HEK293 (cell line): ENCODE measurements around the gene SLC35F3.

Experiments
- CTCF ChIP-seq: fragments of 450-650 bp; formaldehyde crosslinking; IDR thresholded peaks from 2 replicates; pipeline ENCODE4 v1.5.1; 2016; ENCODE audit warnings: missing biosample characterization, missing genetic modification characterization
- GFI1B ChIP-seq: fragments of 450-650 bp; formaldehyde crosslinking; IDR thresholded peaks from 2 replicates; pipeline ENCODE4 v1.5.1; 2016; ENCODE audit warnings: missing biosample characterization, missing genetic modification characterization
- PRDM10 ChIP-seq: fragments of 450-650 bp; formaldehyde crosslinking; IDR thresholded peaks from 2 replicates; pipeline ENCODE4 v1.5.1; 2016; ENCODE audit warnings: missing biosample characterization, missing genetic modification characterization
- ZBTB10 ChIP-seq: fragments of 450-650 bp; formaldehyde crosslinking; IDR thresholded peaks from 2 replicates; pipeline ENCODE4 v1.5.1; 2016; ENCODE audit warnings: missing biosample characterization, missing genetic modification characterization
- ZBTB17 ChIP-seq: fragments of 450-650 bp; formaldehyde crosslinking; IDR thresholded peaks from 2 replicates; pipeline ENCODE4 v1.5.1; 2016; ENCODE audit warnings: missing biosample characterization, missing genetic modification characterization
- ZBTB20 ChIP-seq: fragments of 450-650 bp; formaldehyde crosslinking; IDR thresholded peaks from 2 replicates; pipeline ENCODE4 v1.5.1; 2016; ENCODE audit warnings: missing biosample characterization, missing genetic modification characterization
- ZFP3 ChIP-seq: fragments of 450-650 bp; formaldehyde crosslinking; IDR thresholded peaks from 2 replicates; pipeline ENCODE4 v1.5.1; 2016; ENCODE audit warnings: low read depth, missing biosample characterization, missing genetic modification characterization
- ZNF133 ChIP-seq: fragments of 450-650 bp; formaldehyde crosslinking; IDR thresholded peaks from 2 replicates; pipeline ENCODE4 v1.5.1; 2016; ENCODE audit warnings: missing biosample characterization, missing genetic modification characterization
- ZNF2 ChIP-seq: fragments of 450-650 bp; formaldehyde crosslinking; IDR thresholded peaks from 2 replicates; pipeline ENCODE4 v1.5.1; 2016; ENCODE audit warnings: missing biosample characterization, missing genetic modification characterization
- ZNF23 ChIP-seq: fragments of 450-650 bp; formaldehyde crosslinking; IDR thresholded peaks from 2 replicates; pipeline ENCODE4 v1.5.1; 2016; ENCODE audit warnings: missing biosample characterization, missing genetic modification characterization, borderline replicate concordance
- ZNF335 ChIP-seq: fragments of 450-650 bp; formaldehyde crosslinking; conservative IDR thresholded peaks from 2 replicates; pipeline ENCODE4 v1.5.1; 2016; ENCODE audit warnings: missing biosample characterization, missing genetic modification characterization
- ZNF423 ChIP-seq: fragments of 450-650 bp; formaldehyde crosslinking; IDR thresholded peaks from 2 replicates; pipeline ENCODE4 v1.5.1; 2016; ENCODE audit warnings: missing biosample characterization, missing genetic modification characterization
- ZNF473 ChIP-seq: fragments of 450-650 bp; formaldehyde crosslinking; IDR thresholded peaks from 2 replicates; pipeline ENCODE4 v1.5.1; 2017; ENCODE audit warnings: missing biosample characterization, missing genetic modification characterization
- ZNF521 ChIP-seq: fragments of 450-650 bp; formaldehyde crosslinking; IDR thresholded peaks from 2 replicates; pipeline ENCODE4 v1.5.1; 2017; ENCODE audit warnings: missing biosample characterization, mild to moderate bottlenecking, missing genetic modification characterization
- ZNF529 ChIP-seq: fragments of 450-650 bp; formaldehyde crosslinking; IDR thresholded peaks from 2 replicates; pipeline ENCODE4 v1.5.1; 2017; ENCODE audit warnings: missing genetic modification characterization, missing biosample characterization; ENCODE audit not compliant: insufficient replicate concordance
- ZNF610 ChIP-seq: fragments of 450-650 bp; formaldehyde crosslinking; IDR thresholded peaks from 2 replicates; pipeline ENCODE4 v1.5.1; 2016; ENCODE audit warnings: missing biosample characterization, missing genetic modification characterization, borderline replicate concordance
- ZNF660 ChIP-seq: fragments of 450-650 bp; IDR thresholded peaks from 2 replicates; pipeline ENCODE4 v1.5.1; 2018; ENCODE audit warnings: missing biosample characterization, mild to moderate bottlenecking, missing genetic modification characterization
- ZNF776 ChIP-seq: fragments of 450-650 bp; formaldehyde crosslinking; IDR thresholded peaks from 2 replicates; pipeline ENCODE4 v1.5.0; 2017; ENCODE audit warnings: missing biosample characterization, missing genetic modification characterization, borderline replicate concordance
- ZNF785 ChIP-seq: fragments of 450-650 bp; formaldehyde crosslinking; IDR thresholded peaks from 2 replicates; pipeline ENCODE4 v1.5.1; 2016; ENCODE audit warnings: missing biosample characterization, missing genetic modification characterization
- ZSCAN30 ChIP-seq: fragments of 450-650 bp; IDR thresholded peaks from 2 replicates; pipeline ENCODE4 v1.5.1; 2018; ENCODE audit warnings: missing biosample characterization, mild to moderate bottlenecking, missing genetic modification characterization, moderate library complexity
- ZSCAN5A ChIP-seq: fragments of 450-650 bp; formaldehyde crosslinking; IDR thresholded peaks from 2 replicates; pipeline ENCODE4 v1.5.1; 2016; ENCODE audit warnings: missing biosample characterization, missing genetic modification characterization

SLC35F3 gene

GRCh38 chr1:234214129-234214910 lies 309.8 kb downstream of the SLC35F3 start (continued):
- TF ChIP-seq ZNF610: no peak
- TF ChIP-seq ZFP3 (tag by site-specific recombination): no peak
- peak; percentile 4; the same call in 1 of the 2 replicates for TF ChIP-seq ZNF423 (tag by site-specific recombination)
- TF ChIP-seq ZNF660 (tag by site-specific recombination): peak; percentile 78; the same call in 1 of the 2 replicates
- TF ChIP-seq ZNF529 (tag by site-specific recombination): no peak
- no peak for TF ChIP-seq PRDM10 (tag by site-specific recombination)
- TF ChIP-seq ZSCAN30 (tag by site-specific recombination): peak; percentile 23; the same call in 1 of the 2 replicates
- TF ChIP-seq ZNF473 (tag by site-specific recombination): no peak
- TF ChIP-seq ZBTB20 (tag by site-specific recombination): peak; percentile 70; the same call in 1 of the 2 replicates
- TF ChIP-seq ZNF521 (tag by site-specific recombination): no peak
- no peak; the same call in 1 of the 2 replicates for TF ChIP-seq ZSCAN5A (tag by site-specific recombination)
- TF ChIP-seq ZNF133 (tag by site-specific recombination): peak; percentile 52; the same call in 1 of the 2 replicates
- TF ChIP-seq ZBTB10: peak; percentile 59; the same call in 1 of the 2 replicates
- no peak for TF ChIP-seq ZNF776 (tag by site-specific recombination)
- no peak for TF ChIP-seq ZNF785 (tag by site-specific recombination)
- peak; percentile 64 for TF ChIP-seq CTCF (tag by site-specific recombination)
- TF ChIP-seq ZNF2 (tag by site-specific recombination): 0 out of 2 replicates have a peak, but pooled peaks have one; percentile 10
- no peak for TF ChIP-seq GFI1B (tag by site-specific recombination)
- TF ChIP-seq ZBTB17 (tag by site-specific recombination): peak; percentile 59
- peak; percentile 99 for TF ChIP-seq ZNF335 (tag by site-specific recombination)
- no peak for TF ChIP-seq ZNF23 (tag by site-specific recombination)
- TF ChIP-seq, all 188 proteins: peak for 23
